Breast epithelium (tissue), 3 donors: ENCODE results near the gene STARD5.

Experiments used
- CTCF ChIP-seq, 3 donors: fragments of 450-650 bp; IDR thresholded peaks; one replicate each; pipeline ENCODE4 v1.5.1; 2016 to 2017; ENCODE audit warnings: antibody characterized with exemption in 3 of 3, mild to moderate bottlenecking in 3 of 3, moderate library complexity in 3 of 3
- POLR2A ChIP-seq: fragments of 450-650 bp; IDR thresholded peaks from one replicate; pipeline ENCODE4 v1.6.1; 2016; ENCODE audit warnings: antibody characterized with exemption, mild to moderate bottlenecking, moderate library complexity
- POLR2AphosphoS5 ChIP-seq, 3 donors: sonication (generic); formaldehyde crosslinking; IDR thresholded peaks; one replicate each; pipeline ENCODE4 v1.6.1; 2017; ENCODE audit warnings: antibody characterized with exemption in 3 of 3

GRCh38 chr15:81332326-81332725, 8.4 kb upstream of the STARD5 start:
- no peak for TF ChIP-seq POLR2A
- no peak for TF ChIP-seq CTCF (IDR thresholded peaks at IDR 0.05)
- no peak for TF ChIP-seq POLR2AphosphoS5 (IDR thresholded peaks at IDR 0.05)
